HG03342 (cell line): ENCODE measurements around the gene KLHL35.
"Not testable (repeated sequence)": the region's sequence is repeated elsewhere in the genome, so short reads cannot be mapped to it uniquely, and the experiment has no call there.

Experiments
- ATAC-seq: cut with Tn5 transposase; IDR thresholded peaks from one replicate; pipeline ENCODE4 v1.9.1; 2021; ENCODE audit warnings: mild to moderate bottlenecking, moderate library complexity; ENCODE audit not compliant: unreplicated experiment

KLHL35 gene

GRCh38 chr11:75394085-75394840, 38.7 kb downstream of the KLHL35 start:
- ATAC-seq: no peak

GRCh38 chr11:75389925-75390324, 43.1 kb downstream of the KLHL35 start:
- ATAC-seq: no peak

GRCh38 chr11:75389276-75389605, 43.8 kb downstream of the KLHL35 start:
- ATAC-seq: no peak

GRCh38 chr11:75388386-75389275, 44.4 kb downstream of the KLHL35 start:
- no peak for ATAC-seq

- no peak for ATAC-seq
Measured at GRCh38 chr11:75387736-75388294, 45.2 kb downstream of the KLHL35 start.

- ATAC-seq: no peak
Measured at GRCh38 chr11:75386942-75387630, 45.9 kb downstream of the KLHL35 start.

GRCh38 chr11:75384438-75385080, 48.4 kb downstream of the KLHL35 start:
- no peak for ATAC-seq

GRCh38 chr11:75383246-75383645, 49.8 kb downstream of the KLHL35 start:
- ATAC-seq: no peak

GRCh38 chr11:75380716-75381420, 52.1 kb downstream of the KLHL35 start:
- no peak for ATAC-seq

GRCh38 chr11:75380245-75380644, 52.8 kb downstream of the KLHL35 start:
- no peak for ATAC-seq

- not testable (repeated sequence) for ATAC-seq
Measured at GRCh38 chr11:75378776-75379175, 54.2 kb downstream of the KLHL35 start.

- ATAC-seq: no peak
Measured at GRCh38 chr11:75376175-75376574, 56.8 kb downstream of the KLHL35 start.

- ATAC-seq: no peak
Measured at GRCh38 chr11:75375626-75376025, 57.4 kb downstream of the KLHL35 start.

GRCh38 chr11:75374646-75375045, 58.4 kb downstream of the KLHL35 start:
- ATAC-seq: no peak

GRCh38 chr11:75373201-75373600, 59.8 kb downstream of the KLHL35 start:
- no peak for ATAC-seq
